Neural cell (in vitro differentiated cells): Measurements from ENCODE around the gene SORCS1. TPM values are rescaled to one million over a fixed set of nuclear protein-coding genes. Genes with fewer than 3 reads are reported as not detected.

Experiments
- H2AFZ ChIP-seq: fragments of 200-600, 300-800 bp; sonication (generic), shearing (Covaris generic); 2 replicates; pipeline ENCODE4 v1.6.0; 2014; ENCODE audit warnings: low read depth, mild to moderate bottlenecking, antibody characterized with exemption, low read length, moderate library complexity
- H3F3A ChIP-seq: fragments of 200-600 bp; shearing (Covaris generic); 2 replicates; pipeline ENCODE4 v1.6.1; 2016; ENCODE audit warnings: mild to moderate bottlenecking, moderate library complexity, mixed read lengths, antibody characterized with exemption, low read length; ENCODE audit not compliant: insufficient read depth, poor library complexity, severe bottlenecking
- H3K27ac ChIP-seq: fragments of 200-600, 300-800 bp; sonication (generic), shearing (Covaris generic); 2 replicates; pipeline ENCODE4 v1.5.1; 2014; ENCODE audit warnings: mild to moderate bottlenecking, low read length, moderate library complexity
- H3K27me3 ChIP-seq: fragments of 300-800, 200-600 bp; sonication (generic), shearing (Covaris generic); 2 replicates; pipeline ENCODE4 v1.6.0; 2014; ENCODE audit warnings: mild to moderate bottlenecking, low read depth, low read length, moderate library complexity; ENCODE audit not compliant: insufficient read depth
- H3K36me3 ChIP-seq: fragments of 300-800, 200-600 bp; sonication (generic), shearing (Covaris generic); 2 replicates; pipeline ENCODE4 v1.5.1; 2014; ENCODE audit warnings: mild to moderate bottlenecking, antibody characterized with exemption, low read length, moderate library complexity; ENCODE audit not compliant: insufficient read depth
- H3K4me2 ChIP-seq: fragments of 300-800, 200-600 bp; sonication (generic), shearing (Covaris generic); 2 replicates; pipeline ENCODE4 v1.6.0; 2014; ENCODE audit warnings: mild to moderate bottlenecking, low read length
- H3K4me3 ChIP-seq: fragments of 300-800, 200-600 bp; sonication (generic), shearing (Covaris generic); 2 replicates; pipeline ENCODE4 v1.5.1; 2014; ENCODE audit warnings: mild to moderate bottlenecking, low read length, moderate library complexity
- H3K79me2 ChIP-seq: fragments of 200-600 bp; shearing (Covaris generic); replicated peaks from 2 replicates; pipeline ENCODE4 v1.6.0; 2014; ENCODE audit warnings: mild to moderate bottlenecking, low read length, moderate library complexity; ENCODE audit not compliant: insufficient read depth
- H3K9ac ChIP-seq: fragments of 300-800, 200-600 bp; sonication (generic), shearing (Covaris generic); 2 replicates; pipeline ENCODE4 v1.6.1; 2016; ENCODE audit warnings: mild to moderate bottlenecking, low read length, mixed read lengths
- H3K9me2 ChIP-seq: fragments of 200-600 bp; shearing (Covaris generic); 2 replicates; pipeline ENCODE4 v1.6.1; 2016; ENCODE audit warnings: mild to moderate bottlenecking, low read length, mixed read lengths; ENCODE audit not compliant: insufficient read depth
- H3K9me3 ChIP-seq: fragments of 200-600, 300-800 bp; sonication (generic), shearing (Covaris generic); 2 replicates; pipeline ENCODE4 v1.6.1; 2016; ENCODE audit warnings: mild to moderate bottlenecking, mixed run types, low read length, moderate library complexity, mixed read lengths
- H4K20me1 ChIP-seq: fragments of 200-600 bp; shearing (Covaris generic); 2 replicates; pipeline ENCODE4 v1.6.1; 2016; ENCODE audit warnings: mild to moderate bottlenecking, mixed run types; ENCODE audit not compliant: insufficient read depth
- CTCF ChIP-seq: fragments of 450-650 bp; IDR thresholded peaks from 2 replicates; pipeline ENCODE4 v1.5.1; 2014; ENCODE audit warnings: antibody characterized with exemption, mild to moderate bottlenecking, moderate library complexity; ENCODE audit not compliant: poor library complexity, severe bottlenecking
- EP300 ChIP-seq: fragments of 450-650 bp; conservative IDR thresholded peaks from 2 replicates; pipeline ENCODE4 v1.6.1; 2014; ENCODE audit warnings: antibody characterized with exemption, mild to moderate bottlenecking, moderate library complexity; ENCODE audit not compliant: poor library complexity, severe bottlenecking
- EZH2 ChIP-seq: fragments of 200-600, 300-800 bp; shearing (Covaris generic), sonication (generic); IDR thresholded peaks from 2 replicates; pipeline ENCODE4 v1.6.1; 2014; ENCODE audit warnings: antibody characterized with exemption, low read length, borderline replicate concordance, mild to moderate bottlenecking; ENCODE audit not compliant: insufficient read depth, poor library complexity, severe bottlenecking
- MXI1 ChIP-seq: fragments of 450-650 bp; conservative IDR thresholded peaks from 2 replicates; pipeline ENCODE4 v1.6.1; 2014; ENCODE audit warnings: antibody characterized with exemption, mild to moderate bottlenecking; ENCODE audit not compliant: poor library complexity, severe bottlenecking
- POLR2AphosphoS5 ChIP-seq: IDR thresholded peaks from 2 replicates; pipeline ENCODE4 v1.6.1; 2012
- RAD21 ChIP-seq: fragments of 450-650 bp; conservative IDR thresholded peaks from 2 replicates; pipeline ENCODE4 v1.6.1; 2014; ENCODE audit warnings: antibody characterized with exemption, mild to moderate bottlenecking, moderate library complexity
- REST ChIP-seq: IDR thresholded peaks from 2 replicates; pipeline ENCODE4 v1.6.1; 2012; ENCODE audit warnings: borderline replicate concordance
- SMC3 ChIP-seq: fragments of 450-650 bp; conservative IDR thresholded peaks from 2 replicates; pipeline ENCODE4 v1.6.1; 2014; ENCODE audit warnings: antibody characterized with exemption, mild to moderate bottlenecking, moderate library complexity; ENCODE audit not compliant: poor library complexity
- TAF1 ChIP-seq: IDR thresholded peaks from 2 replicates; pipeline ENCODE4 v1.6.1; 2012; ENCODE audit warnings: low read depth
- polyA plus RNA-seq: library from polyadenylated mRNA; depleted of rRNA; stranded (reverse); fragments of >200 nt; gene quantifications from 2 replicates; pipeline ENCODE4 v1.2.3, GENCODE V29; 2014

SORCS1 gene
- polyA plus RNA-seq, 1 donor from 2014 or later, result 27.0 TPM

- Histone ChIP-seq H3K9me3 (no peaks in the 10 kb centered on the region), H4K20me1 (no peaks in the 10 kb centered on the region), H3K27ac (no peak overlapping the region)
Measured at GRCh38 chr10:106614293-106614692, 550.2 kb downstream of the SORCS1 start.

GRCh38 chr10:106612381-106612780 lies 552.1 kb downstream of the SORCS1 start:
- Histone ChIP-seq H3K4me3 (no peak overlapping the region), H2AFZ (no peak overlapping the region), H3K9ac (no peak overlapping the region), H3K27ac (no peak overlapping the region), H3K27me3 (no peaks in the 10 kb centered on the region), H3K9me2 (no peaks in the 10 kb centered on the region), H3K36me3 (no peaks in the 10 kb centered on the region), H3K79me2 (no peaks in the 10 kb centered on the region), H3F3A (no peaks in the 10 kb centered on the region), H3K4me2 (no peak overlapping the region), H4K20me1 (no peaks in the 10 kb centered on the region), H3K9me3 (no peaks in the 10 kb centered on the region)
- TF ChIP-seq REST, result no peak
- no peak for TF ChIP-seq EZH2
- no peak for TF ChIP-seq RAD21
- no peak for TF ChIP-seq SMC3
- TF ChIP-seq EP300, result no peak
- no peak for TF ChIP-seq TAF1
- no peak for TF ChIP-seq MXI1
- no peak for TF ChIP-seq POLR2AphosphoS5

More at GRCh38 chr10:106614293-106614692, 550.2 kb downstream of the SORCS1 start:
- H3K36me3 ChIP-seq, result no peaks in the 10 kb centered on the region
- H3K79me2 ChIP-seq, result no peaks in the 10 kb centered on the region
- H3K9me2 ChIP-seq, result no peaks in the 10 kb centered on the region
- H2AFZ ChIP-seq, result no peak overlapping the region
- H3F3A ChIP-seq, result no peaks in the 10 kb centered on the region
- no peak overlapping the region for H3K4me2 ChIP-seq
- H3K27me3 ChIP-seq, result no peaks in the 10 kb centered on the region
- H3K4me3 ChIP-seq, result no peak overlapping the region
- no peak for TF ChIP-seq TAF1
- no peak for TF ChIP-seq POLR2AphosphoS5
- TF ChIP-seq MXI1, result no peak
- no peak for TF ChIP-seq RAD21
- TF ChIP-seq REST, result no peak
- no peak for TF ChIP-seq SMC3
- no peak for TF ChIP-seq EP300
- TF ChIP-seq EZH2, result no peak
- TF ChIP-seq CTCF, result no peak
- H3K9ac ChIP-seq, result no peak overlapping the region
